HG02571 (cell line): ENCODE measurements around the gene ATP8B3.

ENCODE experiments used
- ATAC-seq: cut with Tn5 transposase; IDR thresholded peaks from one replicate; pipeline ENCODE4 v1.9.1; 2021; ENCODE audit warnings: mild to moderate bottlenecking, moderate library complexity; ENCODE audit not compliant: unreplicated experiment

ATP8B3 gene

DNA sequence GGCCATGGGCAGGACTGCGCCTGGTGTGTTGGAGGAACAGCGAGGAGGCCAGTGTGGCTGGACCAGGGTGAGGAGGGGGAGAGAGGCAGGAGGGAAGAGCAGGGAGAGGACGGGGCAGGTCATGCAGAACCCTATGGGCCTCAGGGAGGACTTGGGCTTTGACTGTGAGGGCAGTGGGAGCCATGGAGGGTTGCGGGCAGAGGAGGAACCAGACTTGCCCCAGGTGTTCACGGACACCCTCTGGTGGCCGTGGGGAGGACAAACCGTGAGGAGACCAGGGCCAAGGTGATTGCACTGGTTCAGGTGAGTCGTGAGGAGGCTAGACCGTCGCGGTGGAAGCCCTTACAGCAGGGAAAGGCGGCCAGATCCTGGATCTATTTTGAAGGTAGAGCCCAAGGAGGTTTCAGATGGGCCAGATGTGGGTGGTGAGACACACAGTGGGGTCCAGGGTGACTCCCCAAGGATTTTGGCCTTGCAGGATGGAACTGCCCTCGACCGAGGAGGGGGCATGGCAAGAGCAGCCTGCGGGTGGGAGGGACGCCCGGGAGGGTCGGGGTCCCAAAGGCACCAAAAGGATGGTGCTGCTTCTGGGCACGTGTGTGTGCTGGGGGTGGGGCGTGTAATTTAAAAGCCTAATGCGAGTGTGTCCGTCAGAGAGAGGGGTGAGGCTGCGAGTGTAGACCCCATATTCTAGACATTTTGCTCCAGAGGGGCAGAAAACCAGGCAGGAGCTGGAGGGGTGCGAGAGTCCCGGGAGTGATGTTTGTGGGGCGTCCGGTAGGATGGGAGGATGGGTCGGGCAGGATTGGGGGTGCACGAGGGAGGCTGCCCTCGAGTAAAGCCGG is 39.0 kb upstream of the ATP8B3 start:
- ATAC-seq: no peak

DNA sequence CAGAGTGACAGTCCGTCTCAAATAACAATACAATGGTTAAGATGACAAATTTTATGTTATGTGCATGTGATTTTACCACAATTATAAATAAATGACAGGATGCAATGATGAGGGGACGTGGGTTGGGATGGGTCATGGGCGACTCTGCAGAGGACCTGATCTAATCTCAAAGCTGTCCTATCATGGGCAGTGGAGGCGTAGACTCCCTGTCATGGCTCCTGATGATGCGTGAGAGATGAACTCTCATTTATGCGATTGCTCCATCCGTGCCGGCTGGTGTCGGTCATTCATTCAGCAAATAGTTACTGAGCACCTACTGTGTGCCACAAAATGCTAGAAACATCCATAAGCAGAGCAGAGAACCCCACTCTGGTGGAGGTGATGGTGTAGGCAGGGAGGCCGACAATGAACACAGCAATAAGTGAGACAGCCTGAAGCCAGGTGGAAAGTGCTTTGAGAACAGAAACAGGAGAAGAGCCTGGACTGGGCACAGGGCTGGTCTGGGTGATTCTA is 37.9 kb upstream of the ATP8B3 start:
- no peak for ATAC-seq

DNA sequence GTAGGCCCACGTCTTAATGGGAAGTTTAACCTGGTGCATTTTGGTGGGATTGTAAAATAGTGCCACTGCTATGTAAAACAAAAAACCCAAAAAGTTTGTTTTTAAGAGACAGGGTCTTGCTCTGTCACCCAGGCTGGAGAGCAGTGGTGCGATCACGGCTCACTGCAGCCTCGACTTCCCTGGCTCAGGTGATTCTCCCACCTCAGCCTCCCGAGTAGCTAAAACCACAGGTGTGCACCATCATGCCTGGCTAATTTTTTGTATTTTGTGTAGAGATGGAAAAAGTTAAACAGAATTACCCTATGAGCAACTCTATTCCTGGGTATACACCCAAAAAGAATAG is 37.0 kb upstream of the ATP8B3 start:
- no peak for ATAC-seq

DNA sequence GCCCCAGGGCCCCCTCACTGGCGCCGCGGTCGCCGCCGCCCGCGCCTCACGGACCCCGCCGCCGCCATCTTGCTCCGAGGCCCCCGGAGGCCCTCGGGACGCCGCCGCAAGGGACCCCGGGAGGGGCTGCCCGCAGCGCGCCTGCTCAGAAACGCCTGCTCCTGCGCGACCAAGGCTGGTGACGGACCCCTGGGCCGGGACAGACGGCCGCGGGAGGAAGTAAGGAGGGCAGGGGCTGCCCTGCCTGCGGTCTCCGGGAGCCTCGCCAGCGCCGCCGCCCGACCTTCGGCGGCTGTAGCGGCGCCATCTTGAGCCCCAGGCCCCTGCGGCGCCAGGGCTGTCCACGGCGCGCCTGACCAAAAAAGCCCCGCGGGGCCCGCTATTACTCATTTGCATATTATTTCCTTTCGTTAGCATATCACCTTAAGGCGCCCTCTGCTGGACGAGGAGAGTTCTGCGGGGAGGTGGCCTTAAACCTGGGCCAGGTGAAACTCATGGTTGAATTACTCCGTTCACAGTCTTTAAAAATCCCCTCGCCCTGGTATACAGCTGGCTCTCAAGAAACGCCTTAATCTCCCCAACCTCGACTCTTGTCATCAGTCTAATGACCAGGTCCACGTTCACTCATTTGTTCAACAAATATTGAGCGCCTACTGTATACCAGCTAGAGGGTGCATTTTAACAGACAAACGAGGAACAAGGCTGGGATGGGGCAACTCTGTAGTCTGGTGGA is 36.5 kb upstream of the ATP8B3 start, which contains the start of gene REXO1:
REXO1 (minus strand) TSS at position 85 of the 733 bp plus-strand sequence. CDS start 125 bp downstream, outside the sequence.
- peak; percentile 59 for ATAC-seq

DNA sequence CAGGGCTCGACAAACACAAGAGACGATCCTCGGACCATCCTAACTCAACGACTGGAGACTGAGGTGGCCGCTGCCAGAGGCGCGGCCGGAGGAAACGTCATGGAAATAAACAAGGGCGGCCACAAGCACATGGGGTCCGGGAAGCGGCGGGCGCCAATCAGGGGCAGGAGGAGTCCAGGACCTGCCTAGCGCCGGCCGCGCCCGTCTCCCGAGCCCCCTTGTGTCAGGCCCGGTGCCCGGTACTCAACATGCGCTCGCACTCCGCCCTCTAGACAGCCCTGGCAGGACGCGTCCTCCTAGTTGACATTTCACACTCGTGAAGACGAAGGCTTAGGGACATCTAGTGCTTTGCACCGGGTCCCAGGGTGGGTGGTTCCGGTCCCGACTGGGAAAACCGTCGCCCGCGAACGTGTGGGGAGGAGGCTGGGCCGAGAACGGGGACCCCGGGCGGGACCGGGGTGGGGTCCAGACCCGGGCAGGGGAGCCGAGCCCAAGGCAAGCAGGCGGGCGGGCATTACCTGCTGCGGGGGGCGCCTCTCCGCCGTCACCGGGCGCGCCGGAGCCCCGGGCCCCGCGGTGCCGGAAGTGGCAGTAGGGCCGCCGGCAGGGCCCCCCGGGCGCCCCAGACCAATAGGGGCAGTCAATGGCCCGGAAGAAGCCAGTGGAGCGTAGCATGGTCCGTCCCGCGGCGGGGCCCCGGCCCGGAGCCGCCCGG is 35.8 kb upstream of the ATP8B3 start:
- peak; percentile 26 for ATAC-seq

DNA sequence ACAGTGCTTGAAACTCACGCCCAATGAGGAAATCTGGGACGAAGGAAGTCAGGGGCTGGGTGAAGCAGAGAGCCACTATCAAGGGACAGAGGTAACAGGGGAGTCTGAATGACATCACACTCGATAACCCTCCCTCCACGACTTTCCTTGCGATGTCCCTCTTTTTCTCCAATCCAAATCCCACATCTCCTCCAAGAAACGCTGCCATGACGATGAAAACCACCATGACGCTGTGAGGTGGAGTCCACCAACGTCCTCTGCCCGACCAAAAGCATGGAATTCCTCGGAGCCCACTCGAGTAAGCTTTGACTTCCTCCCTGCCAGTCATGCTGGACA is 35.2 kb upstream of the ATP8B3 start:
- no peak for ATAC-seq

DNA sequence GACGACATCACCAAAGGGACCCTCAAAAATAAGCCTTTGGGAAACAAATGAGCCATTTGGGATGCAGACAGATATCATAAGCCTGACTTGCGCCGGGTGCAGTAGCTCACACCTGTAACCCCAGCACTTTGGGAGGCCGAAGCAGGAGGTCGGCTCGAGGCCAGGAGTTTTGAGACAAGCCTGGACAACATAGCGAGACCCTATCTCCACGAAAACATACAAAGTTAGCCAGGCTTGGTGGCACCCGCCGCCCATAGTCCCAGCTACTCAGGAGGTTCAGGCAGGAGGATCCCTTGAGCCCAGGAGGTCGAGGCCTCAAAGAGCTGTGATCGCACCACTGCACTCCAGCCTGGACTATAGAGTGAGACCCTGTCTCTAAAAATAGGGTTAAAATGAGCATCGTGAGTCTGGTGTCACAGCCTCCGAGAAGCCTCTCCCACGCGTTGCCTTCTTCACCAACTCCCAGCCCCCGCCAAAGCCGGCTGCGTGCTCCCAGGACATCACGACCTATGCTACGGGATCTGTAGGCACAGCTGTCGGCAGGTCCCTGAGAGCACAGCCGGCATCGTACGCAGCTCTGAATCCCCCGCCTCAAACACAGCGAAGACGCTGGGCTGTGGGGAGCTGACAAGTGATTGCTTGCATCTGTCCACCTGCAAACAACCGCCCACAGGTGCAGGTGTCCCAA is 34.6 kb upstream of the ATP8B3 start:
- ATAC-seq: no peak

DNA sequence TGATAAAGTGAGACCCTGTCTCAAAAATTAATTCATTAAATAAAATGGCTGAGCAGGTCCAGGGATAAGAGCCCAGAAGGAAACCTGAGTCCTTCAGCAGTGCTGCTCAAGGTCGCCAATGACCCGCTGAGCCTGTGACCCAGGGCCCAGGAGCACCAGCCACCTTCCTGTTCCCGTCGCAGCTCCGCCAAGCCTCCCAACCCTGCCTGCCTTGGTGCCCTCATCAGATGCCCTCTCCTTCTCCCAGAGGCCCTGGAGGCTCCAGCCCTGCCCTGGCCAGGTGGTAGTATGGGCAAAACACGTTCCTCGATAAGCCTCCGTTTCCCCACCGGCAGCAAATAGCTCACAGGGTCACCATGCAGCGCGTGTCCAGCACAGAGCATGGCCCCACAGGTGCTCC is 33.6 kb upstream of the ATP8B3 start:
- no peak for ATAC-seq

DNA sequence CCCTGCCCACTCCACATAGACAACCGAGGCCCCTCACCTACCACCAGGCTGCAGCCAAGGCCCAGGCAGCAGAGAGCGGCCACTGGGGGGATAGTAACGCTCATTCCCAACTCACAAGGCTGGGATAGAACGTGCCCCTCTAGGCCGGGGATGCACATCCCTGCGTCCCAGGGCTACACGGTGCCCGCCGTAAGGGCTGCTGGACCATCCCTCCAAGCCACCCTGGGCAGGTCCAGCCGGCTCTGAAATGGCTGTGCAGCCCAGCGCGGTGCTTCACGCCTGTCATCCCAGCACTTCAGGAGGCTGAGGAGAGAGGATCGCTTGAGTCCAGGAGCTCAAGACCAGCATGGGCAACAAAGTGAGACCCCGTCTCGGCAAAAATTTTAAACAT is 33.0 kb upstream of the ATP8B3 start:
- no peak for ATAC-seq

DNA sequence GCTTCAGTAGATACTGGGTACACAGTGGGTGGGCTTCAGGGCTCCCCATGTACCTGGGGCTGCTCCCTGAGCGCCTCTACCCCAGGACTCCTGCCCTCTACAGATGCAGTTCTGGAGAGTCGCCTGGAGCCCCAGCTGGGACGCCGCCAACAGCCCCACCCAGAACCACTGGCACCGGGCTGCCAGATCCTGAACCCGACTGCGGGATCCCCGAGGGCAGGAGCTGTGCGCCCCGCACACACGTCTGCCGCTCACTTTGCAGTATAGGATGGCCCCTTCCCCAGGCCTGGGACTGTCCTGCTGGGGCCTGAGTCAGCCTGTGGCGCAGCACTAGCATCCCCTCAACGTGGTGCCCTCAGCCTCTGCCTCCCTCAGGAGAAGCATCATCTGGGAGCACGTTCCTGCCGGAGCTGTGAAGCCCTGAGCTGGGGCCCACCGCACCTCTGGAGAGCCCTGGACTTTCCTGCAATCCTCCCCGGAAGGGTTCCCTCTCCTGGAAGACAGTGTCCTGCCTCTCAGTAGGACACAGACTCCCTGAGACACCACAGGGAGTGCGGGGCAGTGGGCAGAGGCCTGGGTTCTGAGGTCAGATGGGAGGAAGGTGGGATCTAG is 32.5 kb upstream of the ATP8B3 start:
- ATAC-seq: no peak

DNA sequence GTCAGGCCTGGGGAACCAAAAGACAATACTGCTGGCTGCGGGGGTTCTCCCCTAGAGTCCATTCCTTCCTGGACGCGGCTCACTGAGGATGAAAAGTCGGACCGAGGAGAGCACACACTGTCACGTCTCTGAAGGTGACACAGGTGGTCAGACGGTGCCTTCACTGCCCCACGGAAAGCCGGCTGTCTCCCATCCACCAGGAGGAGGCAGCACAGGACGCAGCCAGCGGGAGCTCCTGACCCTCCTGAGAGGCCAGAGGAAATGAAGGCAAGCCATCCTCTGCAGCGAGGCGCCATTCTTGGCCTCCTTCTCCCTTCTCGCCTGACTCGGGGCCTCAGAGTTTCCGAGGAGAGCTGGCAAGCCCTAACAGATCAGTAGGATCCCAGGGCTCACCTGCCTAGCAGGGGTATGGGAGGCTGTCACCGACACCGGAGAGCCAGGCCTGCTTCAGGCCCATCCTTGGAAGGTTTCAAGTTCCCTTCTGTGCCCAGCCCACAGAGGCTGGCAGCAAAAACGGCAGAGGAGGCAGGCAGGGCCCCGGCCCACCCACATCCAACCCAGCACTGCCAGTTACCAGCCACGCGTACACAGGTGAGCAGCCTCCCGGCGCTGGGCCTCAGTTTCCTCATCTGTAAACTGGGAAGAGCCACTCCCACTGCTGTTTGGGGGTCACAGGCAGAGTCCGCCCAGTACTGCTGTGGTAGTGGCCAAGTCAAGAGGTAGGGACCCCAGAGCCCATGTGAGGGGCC is 31.7 kb upstream of the ATP8B3 start:
- no peak for ATAC-seq

DNA sequence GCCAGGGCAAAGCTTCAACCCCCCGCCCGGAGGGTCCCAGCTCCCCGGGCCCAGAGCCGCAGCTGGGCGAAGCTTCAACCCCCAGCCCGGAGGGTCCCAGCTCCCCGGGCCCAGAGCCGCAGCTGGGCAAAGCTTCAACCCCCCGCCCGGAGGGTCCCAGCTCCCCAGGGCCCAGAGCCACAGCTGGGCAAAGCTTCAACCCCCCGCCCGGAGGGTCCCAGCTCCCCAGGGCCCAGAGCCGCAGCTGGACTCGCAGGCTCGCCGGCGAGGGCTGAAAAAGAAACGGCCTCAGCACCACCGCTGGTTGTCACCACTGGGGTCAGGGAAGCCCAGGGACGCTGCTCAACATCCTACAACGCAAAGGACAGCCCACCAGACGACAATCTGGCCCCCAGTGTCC is 31.0 kb upstream of the ATP8B3 start:
- no peak for ATAC-seq

DNA sequence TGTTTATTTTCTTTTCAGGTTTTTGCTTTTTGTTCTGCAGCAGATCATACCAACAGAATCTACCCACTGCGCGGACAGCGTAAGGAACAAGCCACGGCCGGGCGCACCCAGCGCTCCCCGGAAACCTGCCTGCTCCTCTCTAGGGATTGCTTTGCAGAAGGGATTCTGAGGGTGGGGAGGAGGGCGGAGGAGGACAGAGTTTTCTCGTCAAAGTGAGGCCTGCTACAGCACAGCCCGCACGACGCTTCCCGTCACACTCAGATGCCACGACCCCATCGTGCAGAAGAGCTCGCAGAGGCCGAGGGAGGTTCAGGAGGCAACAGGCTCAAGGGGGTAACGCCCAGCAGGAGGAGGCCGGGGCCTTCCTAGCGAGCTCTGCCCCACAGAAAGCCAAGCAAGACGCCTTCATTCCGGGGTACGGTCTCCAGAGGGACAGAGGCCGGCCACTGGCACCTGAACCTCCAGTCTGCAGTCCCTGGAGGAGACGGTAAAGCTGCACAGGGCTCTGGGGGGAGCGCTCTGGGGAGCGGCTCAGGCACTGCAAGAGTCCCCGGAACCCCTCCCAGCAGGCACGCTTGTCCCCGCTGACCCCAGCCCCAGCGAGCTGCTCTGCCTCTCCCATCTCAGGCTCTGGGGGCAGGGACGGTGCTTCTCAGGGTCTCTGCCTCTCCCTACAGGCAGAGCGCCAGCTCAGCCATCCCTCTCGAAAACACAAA is 29.3 kb upstream of the ATP8B3 start:
- ATAC-seq: no peak

DNA sequence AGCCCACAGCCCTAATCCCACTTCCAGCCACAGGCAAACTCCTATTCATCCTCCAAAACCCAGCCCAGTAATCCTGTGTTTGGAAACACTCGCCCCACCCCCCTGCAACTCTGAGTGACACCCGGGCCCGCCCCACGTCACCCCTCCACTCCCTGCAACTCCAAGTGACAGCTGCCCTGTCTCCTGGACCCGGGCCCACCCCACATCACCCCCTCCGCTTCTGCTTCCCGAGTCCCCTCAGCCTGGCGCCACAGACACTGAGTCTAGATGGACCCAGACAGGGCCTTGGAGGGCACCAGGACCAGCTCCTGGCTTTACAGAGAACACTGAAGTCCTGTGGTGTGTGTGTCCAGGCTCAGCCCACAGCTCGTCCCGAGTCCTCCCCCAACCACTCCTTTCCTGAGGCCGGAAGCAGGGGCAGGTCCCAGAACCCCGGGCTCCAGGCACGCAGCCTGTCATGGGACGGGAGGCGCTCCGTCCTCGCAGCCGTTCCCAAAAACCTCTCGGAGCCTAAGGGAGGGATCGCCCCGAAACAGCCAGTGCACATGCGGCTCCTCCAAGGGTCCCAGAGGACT is 28.6 kb upstream of the ATP8B3 start:
- no peak for ATAC-seq

DNA sequence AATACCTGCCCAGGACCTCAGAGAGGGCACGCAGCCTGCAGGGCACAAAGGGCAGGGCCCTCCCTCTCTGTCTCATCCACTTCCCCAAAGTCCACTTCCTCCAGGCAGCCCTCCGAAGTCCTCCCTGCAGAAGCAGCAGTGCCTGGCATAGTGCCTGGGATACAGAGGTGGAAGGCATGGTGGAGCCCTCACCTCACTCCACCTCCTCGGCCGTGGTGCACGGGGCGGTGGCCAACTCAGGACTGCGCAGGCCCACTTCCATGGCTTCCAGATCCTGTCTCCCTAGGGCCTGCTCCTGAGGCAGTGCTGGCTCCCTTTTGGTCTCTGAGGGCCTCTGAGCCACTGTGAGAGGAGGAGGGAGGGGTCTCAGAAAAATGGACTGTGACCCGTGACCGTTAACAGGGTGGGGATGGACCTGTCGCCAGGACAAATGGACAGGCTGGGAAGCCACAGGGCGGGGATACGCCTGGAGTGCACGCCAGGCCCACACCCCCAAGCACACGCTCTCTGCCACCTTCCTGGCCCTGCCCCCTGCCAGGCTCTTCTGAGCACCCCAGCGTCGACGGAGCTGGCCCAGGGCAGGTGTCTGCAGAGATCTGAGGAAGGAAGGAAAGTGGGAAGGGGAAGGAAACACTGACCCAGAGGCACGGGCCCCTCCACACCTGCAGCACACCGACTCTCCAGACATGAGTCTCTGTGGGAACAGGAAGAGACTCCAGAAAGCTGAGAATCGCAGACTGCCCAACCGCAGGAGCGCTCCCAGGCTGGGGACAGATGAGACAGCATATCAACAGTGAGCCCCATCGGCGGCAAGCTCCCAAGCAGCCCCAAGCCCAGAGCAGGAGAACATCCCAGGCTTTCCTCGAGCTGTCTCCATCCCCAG is 27.8 kb upstream of the ATP8B3 start:
- ATAC-seq: no peak

DNA sequence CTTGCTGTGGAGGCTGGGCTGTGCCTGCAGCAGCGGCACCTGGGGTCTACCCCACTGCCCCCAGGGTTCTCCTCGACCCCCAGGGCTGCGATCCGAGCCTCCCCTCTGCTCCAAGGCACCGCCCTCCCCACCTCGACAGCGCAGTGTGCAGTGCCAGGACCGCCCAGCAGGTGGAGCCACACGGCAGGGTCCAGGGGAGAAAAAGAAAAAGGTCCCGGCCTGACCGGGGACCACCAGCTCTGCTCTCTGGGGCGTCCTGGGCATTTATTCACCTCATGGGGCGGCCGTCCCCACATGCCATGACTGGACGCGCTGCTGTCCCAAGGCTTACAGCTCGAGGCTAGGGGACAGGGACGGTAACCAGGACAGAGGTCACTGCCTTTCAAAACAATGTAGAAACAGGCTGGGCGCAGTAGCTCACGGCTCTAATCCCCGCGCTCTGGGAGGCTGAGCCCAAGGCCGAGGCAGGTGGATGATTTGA is 25.6 kb upstream of the ATP8B3 start:
- no peak for ATAC-seq

DNA sequence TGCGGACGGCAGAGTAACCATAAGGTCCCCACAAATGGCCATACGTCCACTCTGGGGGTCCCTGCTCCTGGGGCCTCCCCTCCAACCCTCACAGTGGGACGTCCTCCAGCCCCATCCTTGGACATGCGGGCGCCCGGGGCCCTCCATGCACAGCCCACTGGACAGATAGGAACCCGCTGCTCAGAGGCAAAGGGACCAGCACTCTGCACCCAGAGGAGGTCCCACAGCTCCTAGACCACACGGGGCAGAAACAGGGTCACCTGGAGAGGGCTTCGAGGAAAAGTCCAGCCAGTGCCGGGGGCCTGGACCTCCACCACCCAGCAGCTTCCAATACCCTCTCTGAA is 25.1 kb upstream of the ATP8B3 start:
- no peak for ATAC-seq
